ENCODE measurements around the gene ADTRP. TPM values are rescaled to one million over a fixed set of nuclear protein-coding genes. Genes with fewer than 3 reads are reported as not detected.

ADTRP gene
- total and polyA plus RNA-seq, 10 of the 15 experiments (the other 5 are each of a cell fraction or from before 2014, with no cell fraction given), result 0.10 to 2.6 (median 2.1) TPM

DNA sequence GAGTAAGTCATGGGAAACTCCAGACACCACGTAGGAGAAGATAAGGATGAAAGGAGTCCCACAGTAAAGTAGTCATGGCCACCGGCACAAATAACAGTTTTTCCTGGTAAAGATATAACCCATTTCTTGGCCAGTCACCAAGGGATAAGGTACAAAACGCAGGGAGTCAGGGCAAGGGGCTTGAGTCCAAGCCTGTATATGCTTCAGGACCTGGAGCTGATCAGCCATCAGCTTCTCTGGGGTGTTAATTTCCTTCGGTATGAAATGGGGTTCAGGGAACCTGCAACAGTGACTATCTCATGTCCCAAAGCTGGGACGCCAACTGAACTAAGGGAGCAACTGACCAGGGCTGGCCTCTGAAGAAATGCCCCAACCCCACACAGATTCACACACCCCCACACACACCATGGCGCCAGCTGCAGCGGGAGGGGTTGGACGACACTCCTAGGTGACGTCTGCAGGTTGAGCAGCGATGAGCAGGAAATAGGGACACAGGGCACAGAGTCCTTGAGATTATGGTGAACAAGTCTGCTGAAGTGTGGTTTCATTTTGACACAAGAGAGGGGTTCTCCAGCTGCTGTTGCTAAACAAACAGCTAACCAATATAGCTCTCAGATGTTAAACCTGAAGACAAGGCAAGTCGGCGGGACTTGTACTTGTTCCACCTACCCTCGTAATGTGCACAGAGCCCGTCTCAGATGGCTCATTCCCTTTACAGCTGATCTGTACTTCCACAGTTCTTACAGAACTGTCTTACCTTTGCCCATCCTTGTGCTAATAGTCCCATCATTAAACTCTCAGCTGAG lies 7.4 kb upstream of the ADTRP start (continued):
- TF ChIP-seq, protein P1, sequence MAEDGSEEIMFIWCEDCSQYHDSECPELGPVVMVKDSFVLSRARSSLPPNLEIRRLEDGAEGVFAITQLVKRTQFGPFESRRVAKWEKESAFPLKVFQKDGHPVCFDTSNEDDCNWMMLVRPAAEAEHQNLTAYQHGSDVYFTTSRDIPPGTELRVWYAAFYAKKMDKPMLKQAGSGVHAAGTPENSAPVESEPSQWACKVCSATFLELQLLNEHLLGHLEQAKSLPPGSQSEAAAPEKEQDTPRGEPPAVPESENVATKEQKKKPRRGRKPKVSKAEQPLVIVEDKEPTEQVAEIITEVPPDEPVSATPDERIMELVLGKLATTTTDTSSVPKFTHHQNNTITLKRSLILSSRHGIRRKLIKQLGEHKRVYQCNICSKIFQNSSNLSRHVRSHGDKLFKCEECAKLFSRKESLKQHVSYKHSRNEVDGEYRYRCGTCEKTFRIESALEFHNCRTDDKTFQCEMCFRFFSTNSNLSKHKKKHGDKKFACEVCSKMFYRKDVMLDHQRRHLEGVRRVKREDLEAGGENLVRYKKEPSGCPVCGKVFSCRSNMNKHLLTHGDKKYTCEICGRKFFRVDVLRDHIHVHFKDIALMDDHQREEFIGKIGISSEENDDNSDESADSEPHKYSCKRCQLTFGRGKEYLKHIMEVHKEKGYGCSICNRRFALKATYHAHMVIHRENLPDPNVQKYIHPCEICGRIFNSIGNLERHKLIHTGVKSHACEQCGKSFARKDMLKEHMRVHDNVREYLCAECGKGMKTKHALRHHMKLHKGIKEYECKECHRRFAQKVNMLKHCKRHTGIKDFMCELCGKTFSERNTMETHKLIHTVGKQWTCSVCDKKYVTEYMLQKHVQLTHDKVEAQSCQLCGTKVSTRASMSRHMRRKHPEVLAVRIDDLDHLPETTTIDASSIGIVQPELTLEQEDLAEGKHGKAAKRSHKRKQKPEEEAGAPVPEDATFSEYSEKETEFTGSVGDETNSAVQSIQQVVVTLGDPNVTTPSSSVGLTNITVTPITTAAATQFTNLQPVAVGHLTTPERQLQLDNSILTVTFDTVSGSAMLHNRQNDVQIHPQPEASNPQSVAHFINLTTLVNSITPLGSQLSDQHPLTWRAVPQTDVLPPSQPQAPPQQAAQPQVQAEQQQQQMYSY (CRISPR knock-in tag; IDR thresholded peaks at IDR 0.05), result no peak
- TF ChIP-seq EZH2 (IDR thresholded peaks at IDR 0.05; ENCODE audit: borderline replicate concordance, control insufficient read depth, low read depth, low read length), result no peak
- TF ChIP-seq NFYA (IDR thresholded peaks at IDR 0.05; ENCODE audit: borderline replicate concordance, low read depth, low read length), result no peak
- TF ChIP-seq NFXL1 (IDR thresholded peaks at IDR 0.05; ENCODE audit: borderline replicate concordance), result no peak
- peak; percentile 39; the same call in 1 of the 2 replicates for TF ChIP-seq RAD51 (IDR thresholded peaks at IDR 0.05)
- no peak for TF ChIP-seq HDAC2 (IDR thresholded peaks at IDR 0.05)
- no peak for TF ChIP-seq BRCA1 (IDR thresholded peaks at IDR 0.05; ENCODE audit: low read depth, low read length)
- TF ChIP-seq SMAD1 (IDR thresholded peaks at IDR 0.05; ENCODE audit: low read depth, partially characterized antibody), result peak; percentile 31
- TF ChIP-seq HDAC6 (IDR thresholded peaks at IDR 0.05; ENCODE audit: unreplicated experiment), result no peak
- TF ChIP-seq NR2C1 (IDR thresholded peaks at IDR 0.05), result no peak
- TF ChIP-seq RB1 (IDR thresholded peaks at IDR 0.05; ENCODE audit: borderline replicate concordance), result no peak; the same call in 1 of the 2 replicates
- peak; percentile 81; the same call in 1 of the 2 replicates for TF ChIP-seq FOXM1 (IDR thresholded peaks at IDR 0.05; ENCODE audit: low read depth, low read length)
- TF ChIP-seq SREBF2 (IDR thresholded peaks at IDR 0.05; ENCODE audit: low read length), result no peak
- 0 out of 2 replicates have a peak, but pooled peaks have one; percentile 56 for TF ChIP-seq ZSCAN29 (IDR thresholded peaks at IDR 0.05)
- TF ChIP-seq, protein P2, sequence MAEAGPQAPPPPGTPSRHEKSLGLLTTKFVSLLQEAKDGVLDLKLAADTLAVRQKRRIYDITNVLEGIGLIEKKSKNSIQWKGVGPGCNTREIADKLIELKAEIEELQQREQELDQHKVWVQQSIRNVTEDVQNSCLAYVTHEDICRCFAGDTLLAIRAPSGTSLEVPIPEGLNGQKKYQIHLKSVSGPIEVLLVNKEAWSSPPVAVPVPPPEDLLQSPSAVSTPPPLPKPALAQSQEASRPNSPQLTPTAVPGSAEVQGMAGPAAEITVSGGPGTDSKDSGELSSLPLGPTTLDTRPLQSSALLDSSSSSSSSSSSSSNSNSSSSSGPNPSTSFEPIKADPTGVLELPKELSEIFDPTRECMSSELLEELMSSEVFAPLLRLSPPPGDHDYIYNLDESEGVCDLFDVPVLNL (IDR thresholded peaks at IDR 0.05; ENCODE audit: low read depth, low read length), result 0 out of 2 replicates have a peak, but pooled peaks have one; percentile 24
- TF ChIP-seq, protein P3, sequence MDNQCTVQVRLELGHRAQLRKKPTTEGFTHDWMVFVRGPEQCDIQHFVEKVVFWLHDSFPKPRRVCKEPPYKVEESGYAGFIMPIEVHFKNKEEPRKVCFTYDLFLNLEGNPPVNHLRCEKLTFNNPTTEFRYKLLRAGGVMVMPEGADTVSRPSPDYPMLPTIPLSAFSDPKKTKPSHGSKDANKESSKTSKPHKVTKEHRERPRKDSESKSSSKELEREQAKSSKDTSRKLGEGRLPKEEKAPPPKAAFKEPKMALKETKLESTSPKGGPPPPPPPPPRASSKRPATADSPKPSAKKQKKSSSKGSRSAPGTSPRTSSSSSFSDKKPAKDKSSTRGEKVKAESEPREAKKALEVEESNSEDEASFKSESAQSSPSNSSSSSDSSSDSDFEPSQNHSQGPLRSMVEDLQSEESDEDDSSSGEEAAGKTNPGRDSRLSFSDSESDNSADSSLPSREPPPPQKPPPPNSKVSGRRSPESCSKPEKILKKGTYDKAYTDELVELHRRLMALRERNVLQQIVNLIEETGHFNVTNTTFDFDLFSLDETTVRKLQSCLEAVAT (IDR thresholded peaks at IDR 0.05), result peak; percentile 54; the same call in 1 of the 2 replicates
- TF ChIP-seq ASH2L (IDR thresholded peaks at IDR 0.05; ENCODE audit: borderline replicate concordance, low read depth), result no peak
- TF ChIP-seq BHLHE40 (IDR thresholded peaks at IDR 0.05; ENCODE audit: borderline replicate concordance in 1 of 2, low read depth in 2 of 2, low read length in 1 of 2), result peak; percentile 71 to 81
- TF ChIP-seq SMC3 (IDR thresholded peaks at IDR 0.05; ENCODE audit: borderline replicate concordance, low read length), result peak; percentile 2
